NCI-H748 (cell line): Measurements from ENCODE around the gene CXorf66.
"Not testable (repeated sequence)": the region's sequence is repeated elsewhere in the genome, so short reads cannot be mapped to it uniquely, and the experiment has no call there.

Experiments
- DNase-seq: peaks from one replicate; lab custom pipeline; 2025; ENCODE audit not compliant: unreplicated experiment; lab: John Stamatoyannopoulos, UW

Gene CXorf66

DNA sequence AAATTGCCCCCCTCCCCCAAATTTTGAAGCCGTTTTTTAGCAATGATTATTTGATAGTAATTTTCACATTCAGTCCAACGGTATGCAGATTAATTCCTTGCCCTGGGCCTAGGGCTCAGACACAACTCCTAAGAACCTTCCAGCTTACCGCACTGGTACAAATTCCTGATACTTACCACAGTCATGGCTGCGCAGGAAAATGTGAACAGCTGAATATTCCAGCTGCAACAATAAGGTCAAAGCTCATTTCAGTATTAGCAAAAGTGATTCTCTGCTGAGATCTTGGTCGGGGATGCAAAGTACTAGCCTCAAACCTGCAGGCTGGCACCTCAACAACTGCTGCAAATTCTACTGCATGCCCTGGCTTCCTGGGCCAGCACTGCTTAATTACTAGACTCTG lies 35.4 kb downstream of the CXorf66 start:
- no peak for DNase-seq

GRCh38 chrX:139924696-139925095 lies 40.6 kb downstream of the CXorf66 start:
- peak; percentile 1 for DNase-seq

DNA sequence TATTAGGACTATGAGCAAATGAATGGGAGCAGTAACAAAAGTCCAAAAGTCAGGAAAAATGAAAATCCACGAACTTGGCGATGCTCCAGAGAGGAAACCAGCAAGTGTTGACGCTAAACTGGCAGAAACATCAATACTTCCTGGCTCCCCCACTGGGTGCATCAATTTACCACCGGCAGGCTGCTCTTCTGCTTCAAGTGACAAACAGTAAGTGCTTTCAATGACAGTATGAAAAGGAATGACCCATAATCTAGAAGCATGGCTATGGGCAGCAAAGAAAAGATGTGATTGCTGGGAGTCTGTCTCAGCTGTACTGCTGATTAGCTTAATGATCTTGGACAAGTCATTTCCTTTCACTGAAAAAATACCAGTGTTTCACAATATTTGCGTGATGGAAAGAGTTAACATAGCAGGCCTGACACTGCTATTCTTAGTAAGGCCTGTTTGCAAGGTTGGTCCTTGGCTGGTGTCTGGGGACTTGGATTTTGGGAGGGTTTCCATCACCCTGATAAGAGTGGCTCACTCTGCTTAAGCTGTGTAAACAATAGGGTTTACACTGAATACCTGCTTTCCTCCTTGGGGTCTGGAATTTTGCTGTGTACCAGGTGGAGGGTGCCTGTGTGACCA lies 41.1 kb downstream of the CXorf66 start:
- DNase-seq: peak; percentile 32

DNA sequence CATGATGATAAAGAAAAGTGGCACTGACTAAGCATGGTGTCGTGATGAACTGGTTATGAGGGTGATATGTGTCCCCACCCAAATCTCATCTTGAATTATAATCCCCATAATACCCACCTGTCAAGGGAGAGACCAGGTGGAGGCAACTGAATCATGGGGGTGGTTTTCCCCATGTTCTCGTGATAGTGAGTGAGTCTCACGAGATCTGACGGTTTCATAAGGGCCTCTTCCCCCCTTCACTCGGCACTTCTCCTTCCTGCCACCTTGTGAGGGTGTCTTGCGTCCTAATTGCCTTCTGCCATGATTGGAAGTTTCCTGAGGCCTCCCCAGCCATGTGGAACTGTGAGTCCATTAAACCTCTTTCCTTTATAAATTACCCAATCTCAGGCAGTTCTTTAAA lies 44.2 kb downstream of the CXorf66 start:
- not testable (repeated sequence) for DNase-seq

DNA sequence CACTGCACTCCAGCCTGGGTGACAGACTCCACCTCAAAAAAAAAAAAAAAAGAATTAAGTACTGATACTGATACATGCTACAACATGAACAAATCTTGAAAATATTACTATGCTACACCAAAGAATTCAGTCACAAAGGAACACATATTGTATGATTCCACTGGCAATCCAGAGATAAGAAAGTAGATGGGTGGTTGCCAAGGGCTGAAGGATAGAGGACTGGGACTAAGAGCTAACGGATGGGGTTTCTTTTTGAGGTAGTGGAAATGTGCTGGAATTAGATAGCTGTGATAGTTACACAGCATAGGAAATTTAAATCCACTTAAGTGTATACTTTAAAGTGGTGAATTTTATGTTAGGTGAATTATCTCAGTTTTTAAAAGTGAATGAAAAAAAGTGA lies 45.0 kb downstream of the CXorf66 start:
- no peak for DNase-seq

- DNase-seq: no peak
These were observed 50.9 kb downstream of the CXorf66 start for GRCh38 chrX:139914421-139914820.

- no peak for DNase-seq
These were observed 55.6 kb downstream of the CXorf66 start for GRCh38 chrX:139909712-139910111.

GRCh38 chrX:139907078-139907477 lies 58.2 kb downstream of the CXorf66 start:
- no peak for DNase-seq

DNA sequence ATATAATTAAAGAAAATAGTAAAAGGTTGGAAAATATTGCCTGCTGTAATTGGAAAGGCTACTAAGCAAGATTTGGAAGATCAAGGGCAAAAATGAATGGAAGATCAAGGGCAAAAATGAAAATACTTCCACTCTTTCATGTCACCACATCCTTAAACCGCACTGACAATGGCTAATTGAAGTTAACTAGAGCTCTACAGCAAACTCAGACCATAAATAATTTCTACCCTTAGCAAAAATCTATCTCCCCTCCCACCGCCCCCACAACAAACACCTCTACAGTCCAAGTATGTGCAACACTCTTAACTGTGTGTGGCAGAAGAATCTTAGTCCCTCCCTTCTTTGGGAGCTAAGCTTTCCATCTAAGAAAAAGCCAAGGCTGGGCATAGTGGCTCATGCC lies 59.6 kb downstream of the CXorf66 start:
- no peak for DNase-seq
